ENCODE measurements around the gene C12orf57. TPM values are rescaled to one million over a fixed set of nuclear protein-coding genes. Genes with fewer than 3 reads are reported as not detected.

C12orf57 gene
- total RNA-seq, 4 donors from 2014 or later: 259 to 2,496 (median 1,289) TPM

DNA sequence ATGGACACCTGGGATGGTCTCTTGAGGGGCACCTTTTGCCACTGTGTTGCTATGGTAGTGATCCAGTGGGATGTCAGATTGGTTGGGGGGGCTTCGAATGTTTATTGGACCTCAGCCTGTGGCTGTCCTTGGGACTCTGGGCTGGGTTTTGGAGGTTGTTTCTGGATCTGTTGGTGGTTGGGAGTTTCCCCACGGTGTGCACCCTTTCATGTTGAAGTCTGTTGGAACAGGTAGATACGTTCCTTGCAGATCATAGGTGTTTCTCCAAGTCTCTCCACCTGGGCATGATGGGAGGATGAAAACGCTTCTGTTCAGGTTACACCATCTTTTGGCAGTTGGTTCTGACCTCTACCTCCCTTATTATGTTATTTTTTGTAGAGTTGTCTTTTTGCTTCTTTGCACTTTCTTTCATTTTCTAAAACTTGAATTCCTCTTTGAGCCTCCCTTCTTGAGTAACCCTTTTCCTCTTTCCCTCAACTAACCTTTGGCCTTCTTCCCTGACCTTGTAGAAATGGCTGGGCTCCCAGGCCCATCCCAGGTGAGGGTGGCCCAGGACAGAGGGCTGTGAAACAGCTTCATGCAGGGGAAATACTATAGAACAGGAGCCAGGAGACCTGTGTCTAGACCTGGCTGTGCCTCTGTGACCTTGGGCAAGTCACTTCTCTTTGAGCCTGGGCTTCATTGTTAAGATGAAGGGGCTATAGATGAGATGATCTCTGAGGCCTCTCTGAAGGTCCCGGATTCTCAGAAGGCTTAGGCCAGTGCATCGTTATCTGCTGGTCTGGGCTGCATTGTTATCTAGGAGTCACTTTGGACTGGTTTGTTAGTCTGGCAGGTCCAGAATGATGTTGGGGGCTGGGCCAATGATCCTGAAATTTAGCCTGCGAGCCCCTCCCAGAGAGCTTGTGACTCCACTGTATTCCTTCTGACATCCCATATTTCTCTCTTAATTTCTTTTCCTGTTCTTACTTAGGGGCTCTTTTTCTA, 14.1 kb upstream of the C12orf57 start:
- Histone ChIP-seq H3K9me3 (no peaks in the 10 kb centered on the region), H3K4me3 (peak overlapping the region; percentile 74 to 93), H3K36me3 (no peaks in the 10 kb centered on the region), H3K27ac (peak overlapping the region; percentile 97 to 99), H3K27me3 (no peaks in the 10 kb centered on the region), H3K4me1 (peaks cover 13 to 30% of the 10 kb centered on the region in 2 donors)
- TF ChIP-seq POLR2A (IDR thresholded peaks at IDR 0.05): no peak
- no peak for TF ChIP-seq CTCF (IDR thresholded peaks at IDR 0.05)
- intact Hi-C loops (cut with DNase I; ENCODE audit: low total_unique reads): no loop called here
- DNase-seq: no peak

- no peaks in the 10 kb centered on the region for H3K9me3 ChIP-seq
- peak overlapping the region; percentile 36 to 68 for H3K27ac ChIP-seq
- H3K27me3 ChIP-seq: no peaks in the 10 kb centered on the region
- intact Hi-C loops (cut with DNase I; ENCODE audit: low total_unique reads): no loop called here
- DNase-seq: no peak
- H3K4me1 ChIP-seq: peaks cover 13 to 27% of the 10 kb centered on the region in 2 donors
- no peaks in the 10 kb centered on the region for H3K36me3 ChIP-seq
- TF ChIP-seq POLR2A (IDR thresholded peaks at IDR 0.05) (no peak), CTCF (IDR thresholded peaks at IDR 0.05) (no peak)
- H3K4me3 ChIP-seq: no peak overlapping the region
These were observed 11.1 kb upstream of the C12orf57 start for GRCh38 chr12:6932766-6933165.

DNA sequence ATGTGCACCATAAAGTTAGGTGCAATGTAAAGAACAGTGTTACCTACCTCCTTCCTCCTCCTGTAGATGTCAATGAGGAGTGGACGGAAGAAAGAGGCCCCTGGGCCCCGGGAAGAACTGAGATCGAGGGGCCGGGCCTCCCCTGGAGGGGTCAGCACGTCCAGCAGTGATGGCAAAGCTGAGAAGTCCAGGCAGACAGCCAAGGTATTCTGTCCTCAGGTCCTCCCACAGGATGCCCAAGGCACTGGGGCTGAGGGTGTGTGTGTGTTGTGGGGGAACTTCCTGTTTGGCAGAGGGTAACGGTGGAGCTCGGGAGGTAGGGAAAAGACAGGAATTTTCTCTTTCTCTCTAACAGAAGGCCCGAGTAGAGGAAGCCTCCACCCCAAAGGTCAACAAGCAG, 9.7 kb upstream of the C12orf57 start:
- Histone ChIP-seq H3K9me3 (no peaks in the 10 kb centered on the region), H3K27me3 (no peaks in the 10 kb centered on the region), H3K27ac (peak overlapping the region; percentile 45 to 68), H3K36me3 (no peaks in the 10 kb centered on the region), H3K4me3 (no peak overlapping the region), H3K4me1 (peaks cover 18 to 36% of the 10 kb centered on the region in 2 donors)
- peak in 1 of 2 donors; percentile 69 for DNase-seq
- intact Hi-C loops (cut with DNase I; ENCODE audit: low total_unique reads): no loop called here
- TF ChIP-seq POLR2A (IDR thresholded peaks at IDR 0.05): no peak
- no peak for TF ChIP-seq CTCF (IDR thresholded peaks at IDR 0.05)

GRCh38 chr12:6935371-6936193, 8.2 kb upstream of the C12orf57 start:
- H3K27me3 ChIP-seq: no peaks in the 10 kb centered on the region
- no peak for DNase-seq
- H3K36me3 ChIP-seq: no peaks in the 10 kb centered on the region
- H3K27ac ChIP-seq: peak overlapping the region; percentile 45 to 68
- peaks cover 18 to 32% of the 10 kb centered on the region in 2 donors for H3K4me1 ChIP-seq
- no peak overlapping the region for H3K4me3 ChIP-seq
- H3K9me3 ChIP-seq: no peaks in the 10 kb centered on the region
- TF ChIP-seq POLR2A (IDR thresholded peaks at IDR 0.05) (no peak), CTCF (IDR thresholded peaks at IDR 0.05) (no peak)
- intact Hi-C loops (cut with DNase I; ENCODE audit: low total_unique reads): no loop called here
